H1 (cell line): ENCODE measurements around the gene EXTL1.

Experiments
- CREB1 ChIP-seq: IDR thresholded peaks from 2 replicates; pipeline ENCODE4 v1.6.1; 2012; ENCODE audit warnings: inconsistent platforms
- EZH2 ChIP-seq: fragments of 200-600 bp; sonication (generic); IDR thresholded peaks from 2 replicates; pipeline ENCODE4 v1.7.1; 2012; ENCODE audit warnings: low read depth, mild to moderate bottlenecking, moderate library complexity, low read length, inconsistent platforms; ENCODE audit not compliant: severe bottlenecking
- RAD21 ChIP-seq, 2 experiments: IDR thresholded peaks in 1 of 2; conservative IDR thresholded peaks in 1 of 2; 2 replicates each; pipeline ENCODE4 v1.6.1; 2011; ENCODE audit warnings: low read depth in 2 of 2, low read length in 2 of 2, improper control_type of control experiment in 1 of 2, inconsistent platforms in 1 of 2, mild to moderate bottlenecking in 1 of 2, moderate library complexity in 1 of 2
- RBBP5 ChIP-seq: IDR thresholded peaks from 2 replicates; pipeline ENCODE4 v1.7.1; 2012; ENCODE audit warnings: low read depth, mild to moderate bottlenecking, inconsistent platforms, low read length, moderate library complexity, borderline replicate concordance
- TF ChIP-seq, protein P1 (sequence below), 3 experiments: IDR thresholded peaks; 1 replicate in 2 of 3; 2 replicates in 1 of 3; pipeline versions ENCODE4 v1.5.1 to v1.6.1; 2011; ENCODE audit warnings: low read length in 3 of 3, mild to moderate bottlenecking in 3 of 3, inconsistent platforms in 2 of 3, low read depth in 1 of 3, moderate library complexity in 1 of 3; ENCODE audit not compliant: insufficient read depth in 1 of 3; ENCODE audit errors: control extremely low read depth in 1 of 3

DNA sequence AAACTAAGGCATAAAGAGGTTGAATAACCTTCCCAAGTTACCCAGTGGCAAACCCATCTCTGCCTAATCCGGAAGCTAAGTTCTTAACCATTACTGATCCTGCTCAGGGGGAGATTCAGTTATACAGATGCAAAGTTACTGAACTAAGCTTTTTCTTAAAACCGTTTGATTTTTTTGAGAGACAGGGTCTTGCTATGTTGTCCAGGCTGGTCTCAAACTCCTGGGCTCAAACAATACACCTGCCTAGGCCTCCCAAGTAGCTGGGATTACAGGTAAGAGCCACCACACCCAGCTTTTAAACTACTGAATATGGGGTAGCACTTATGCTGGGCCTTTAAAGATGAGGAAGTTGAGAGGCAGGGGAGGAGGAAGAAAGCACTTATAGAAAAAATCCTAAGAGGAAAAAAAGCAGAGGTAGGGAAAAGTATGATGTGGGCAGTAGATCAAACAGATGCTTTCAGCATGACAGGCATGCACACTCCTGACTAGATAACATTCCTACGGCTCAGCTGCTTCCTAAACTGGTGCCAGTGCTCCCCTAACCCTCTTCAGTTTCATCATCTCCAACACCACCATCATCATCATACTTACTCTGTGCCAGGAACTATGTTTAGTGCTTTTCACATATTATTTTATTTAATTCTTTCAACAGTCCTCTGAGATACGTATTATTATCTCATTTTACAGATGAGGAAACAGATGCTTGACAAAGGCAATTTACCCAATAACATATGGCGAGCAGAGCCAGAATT is 29.5 kb upstream of the EXTL1 start:
- TF ChIP-seq, protein P1, sequence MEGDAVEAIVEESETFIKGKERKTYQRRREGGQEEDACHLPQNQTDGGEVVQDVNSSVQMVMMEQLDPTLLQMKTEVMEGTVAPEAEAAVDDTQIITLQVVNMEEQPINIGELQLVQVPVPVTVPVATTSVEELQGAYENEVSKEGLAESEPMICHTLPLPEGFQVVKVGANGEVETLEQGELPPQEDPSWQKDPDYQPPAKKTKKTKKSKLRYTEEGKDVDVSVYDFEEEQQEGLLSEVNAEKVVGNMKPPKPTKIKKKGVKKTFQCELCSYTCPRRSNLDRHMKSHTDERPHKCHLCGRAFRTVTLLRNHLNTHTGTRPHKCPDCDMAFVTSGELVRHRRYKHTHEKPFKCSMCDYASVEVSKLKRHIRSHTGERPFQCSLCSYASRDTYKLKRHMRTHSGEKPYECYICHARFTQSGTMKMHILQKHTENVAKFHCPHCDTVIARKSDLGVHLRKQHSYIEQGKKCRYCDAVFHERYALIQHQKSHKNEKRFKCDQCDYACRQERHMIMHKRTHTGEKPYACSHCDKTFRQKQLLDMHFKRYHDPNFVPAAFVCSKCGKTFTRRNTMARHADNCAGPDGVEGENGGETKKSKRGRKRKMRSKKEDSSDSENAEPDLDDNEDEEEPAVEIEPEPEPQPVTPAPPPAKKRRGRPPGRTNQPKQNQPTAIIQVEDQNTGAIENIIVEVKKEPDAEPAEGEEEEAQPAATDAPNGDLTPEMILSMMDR (IDR thresholded peaks at IDR 0.05; ENCODE audit: control extremely low read depth in 1 of 3, insufficient read depth in 1 of 3, low read depth in 1 of 3, low read length in 3 of 3): no peak
- TF ChIP-seq RAD21 (IDR thresholded peaks at IDR 0.05 in 1 of 2, conservative IDR thresholded peaks at IDR 0.05 in 1 of 2; ENCODE audit: low read depth in 2 of 2, low read length in 2 of 2) (no peak), RBBP5 (no peak), EZH2 (no peak), CREB1 (no peak)
